Measurements from ENCODE around the gene OXCT1.
"Not testable (repeated sequence)": the region's sequence is repeated elsewhere in the genome, so short reads cannot be mapped to it uniquely, and the experiment has no call there.

Gene OXCT1

DNA sequence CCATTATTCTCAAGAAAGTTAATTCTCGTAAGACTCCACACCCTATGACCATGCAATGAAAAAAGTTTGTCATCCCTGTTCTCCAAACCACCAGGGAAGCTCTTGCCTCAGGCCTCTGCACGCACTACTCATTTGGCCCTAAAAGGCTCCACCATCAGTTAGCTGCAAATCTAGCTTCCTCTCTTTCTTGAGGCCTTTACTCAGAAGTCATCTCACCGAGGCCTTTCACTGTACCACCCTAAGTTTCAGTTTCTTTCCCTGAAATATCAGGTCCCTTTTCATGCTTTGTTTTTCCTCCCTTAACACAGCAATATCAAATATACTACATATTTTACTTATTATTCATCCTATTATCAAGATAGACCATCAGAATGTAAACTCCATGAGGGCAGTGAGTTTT is 39.1 kb downstream of the OXCT1 start:
- DNase-seq (ENCODE audit: low read depth in 2 of 3, low spot score in 2 of 3), result no peak

DNA sequence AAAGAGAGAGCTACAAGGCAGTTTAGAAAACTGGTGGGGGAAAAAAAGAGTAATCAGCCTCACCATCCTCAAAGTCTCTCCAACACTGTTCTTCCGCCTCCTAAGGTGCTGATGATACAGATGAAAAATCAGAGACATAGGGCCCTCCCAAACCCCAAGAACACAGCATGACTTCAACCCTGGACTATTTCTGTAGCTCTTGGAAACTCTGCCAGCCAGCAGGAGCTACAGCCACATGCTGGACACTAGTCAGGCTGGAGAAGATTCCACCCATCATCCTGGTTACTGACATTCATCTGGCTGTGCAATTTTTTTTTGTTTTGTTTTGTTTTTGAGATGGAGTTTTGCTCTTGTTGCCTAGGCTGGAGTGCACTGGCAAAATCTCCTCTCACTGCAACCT is 42.4 kb downstream of the OXCT1 start:
- no peak for DNase-seq (ENCODE audit: low read depth in 2 of 3, low spot score in 2 of 3)

DNA sequence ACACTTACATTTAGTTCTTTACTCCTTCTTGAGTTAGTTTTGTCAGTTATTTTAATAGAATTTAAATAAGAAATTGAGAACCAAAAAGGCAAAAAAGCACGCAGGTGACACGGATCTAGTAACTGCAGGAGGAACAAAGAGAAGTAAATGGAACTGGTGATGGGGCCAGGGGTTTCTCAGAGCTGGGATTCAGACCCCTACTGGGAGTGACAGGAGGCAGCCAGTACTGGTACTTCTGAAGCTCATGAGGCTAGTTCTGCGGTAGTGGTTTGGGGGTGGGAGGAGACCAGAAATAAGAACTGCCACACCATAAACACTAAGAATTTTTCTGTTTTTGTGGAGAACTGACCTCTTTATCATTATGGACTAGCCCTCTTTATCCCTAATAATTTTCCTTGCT is 48.2 kb downstream of the OXCT1 start:
- DNase-seq (ENCODE audit: low read depth in 2 of 3, low spot score in 2 of 3), result no peak

DNA sequence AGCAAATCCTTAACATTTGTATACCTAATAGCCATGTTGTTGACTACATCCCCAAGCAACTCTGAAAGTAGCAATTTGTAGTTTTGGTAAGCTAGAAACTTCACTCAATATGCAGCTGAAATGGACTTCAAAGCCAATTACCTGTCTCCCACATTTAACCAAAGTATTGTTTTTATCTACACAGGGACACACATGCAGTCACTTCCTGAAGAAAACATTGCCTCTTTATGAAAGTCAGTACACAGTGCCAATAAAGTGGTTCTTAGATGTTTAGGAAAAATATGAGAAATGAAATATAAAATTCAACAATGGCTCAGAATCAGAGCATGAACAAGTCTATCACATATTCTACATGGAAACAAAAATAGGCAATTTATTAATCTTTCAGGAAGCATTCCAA is 49.2 kb downstream of the OXCT1 start:
- no peak for DNase-seq (ENCODE audit: low read depth in 2 of 3, low spot score in 2 of 3)

DNA sequence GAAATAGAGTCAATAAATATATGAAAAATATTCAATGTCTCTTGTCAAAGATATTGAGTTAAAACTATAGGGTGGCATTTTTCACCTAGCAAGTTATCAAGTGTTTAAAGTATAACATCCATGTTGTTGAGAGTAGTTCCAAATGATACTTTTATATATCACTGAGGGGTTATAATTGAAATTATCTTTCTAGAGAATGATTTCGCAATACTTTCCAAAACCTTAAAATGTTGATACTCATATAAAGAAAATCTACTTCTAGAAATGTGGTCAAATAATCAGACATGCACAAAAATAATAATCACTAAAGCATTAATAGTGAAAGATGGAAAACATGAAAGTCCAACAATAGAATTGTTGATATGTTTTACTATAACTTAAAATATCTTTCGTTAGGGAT is 50.1 kb downstream of the OXCT1 start:
- no peak for DNase-seq (ENCODE audit: low read depth in 2 of 3, low spot score in 2 of 3)

DNA sequence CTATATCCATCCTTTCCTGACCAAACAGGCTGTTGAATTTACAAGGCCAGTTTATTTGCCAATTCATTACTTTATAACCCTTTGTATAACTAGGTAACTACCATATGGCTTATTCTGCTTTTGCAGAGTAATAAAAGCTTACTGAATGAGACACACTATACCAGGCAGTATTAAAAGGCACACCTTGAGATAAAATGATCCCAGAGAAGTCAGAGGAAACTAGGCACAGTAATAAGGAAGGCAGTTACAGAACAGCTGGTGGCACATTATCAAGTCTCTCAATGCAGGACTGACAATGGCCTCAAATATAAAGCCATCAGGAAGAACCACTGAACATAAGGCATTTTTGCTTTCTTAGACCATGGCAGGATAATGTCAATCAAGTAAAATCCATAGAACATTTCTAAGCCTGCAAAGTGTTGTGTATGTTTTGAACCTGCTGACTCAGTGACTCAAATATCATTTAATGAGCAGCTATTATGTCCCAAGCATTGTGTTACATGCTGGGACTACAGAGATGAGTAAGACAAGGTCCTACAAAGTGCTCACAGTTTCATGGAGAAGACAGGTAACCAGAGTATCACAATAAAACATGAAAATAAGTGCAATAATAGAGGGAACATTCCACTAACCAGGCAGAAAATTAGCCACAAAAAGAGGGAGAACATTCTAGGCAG is 52.5 kb downstream of the OXCT1 start:
- no peak for DNase-seq (ENCODE audit: low read depth in 2 of 3, low spot score in 2 of 3)

DNA sequence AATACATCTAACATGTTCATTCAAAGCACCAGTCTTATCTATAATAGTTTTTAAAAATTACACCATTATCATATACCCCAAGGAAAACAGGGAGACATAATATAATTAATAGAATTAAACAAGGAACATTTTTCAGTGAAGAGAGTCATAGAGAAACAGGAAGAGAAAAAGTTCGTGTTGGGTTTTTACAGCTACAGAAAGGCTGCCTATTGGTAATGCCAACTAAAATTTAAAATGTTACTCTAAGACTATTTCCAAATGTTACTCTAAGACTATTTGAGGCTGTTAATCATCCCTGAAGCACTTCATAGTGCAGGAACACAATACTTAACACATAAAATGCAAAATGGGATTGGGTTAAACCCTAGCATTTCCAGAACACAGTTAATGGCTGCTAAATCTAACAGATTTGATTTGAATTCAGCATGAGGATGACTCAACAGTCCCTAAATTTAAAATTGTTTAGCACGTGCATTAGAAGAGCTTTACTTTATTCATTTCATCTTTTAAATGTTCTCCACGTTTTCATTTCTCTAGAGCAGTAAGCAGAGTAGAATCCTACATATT is 54.5 kb downstream of the OXCT1 start:
- no peak for DNase-seq (ENCODE audit: low read depth in 2 of 3, low spot score in 2 of 3)

DNA sequence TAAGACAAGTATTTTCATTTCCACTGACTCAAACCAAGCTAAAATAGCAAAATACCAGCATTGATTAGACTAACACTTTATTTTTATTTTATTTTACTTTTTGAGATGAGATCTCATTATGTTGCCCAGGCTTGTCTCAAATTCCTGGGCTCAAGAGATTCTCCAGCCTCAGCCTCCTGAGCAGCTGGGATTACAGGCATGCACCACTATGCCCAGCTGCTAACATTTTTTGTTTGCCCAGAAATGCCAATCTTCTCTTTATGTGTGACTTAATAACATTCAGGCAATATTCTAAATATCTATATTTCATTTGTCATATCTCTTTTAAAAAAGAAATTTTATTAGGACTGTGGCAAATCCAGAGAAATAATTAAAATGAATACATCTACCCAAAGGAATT is 55.0 kb downstream of the OXCT1 start:
- no peak for DNase-seq (ENCODE audit: low read depth in 2 of 3, low spot score in 2 of 3)

DNA sequence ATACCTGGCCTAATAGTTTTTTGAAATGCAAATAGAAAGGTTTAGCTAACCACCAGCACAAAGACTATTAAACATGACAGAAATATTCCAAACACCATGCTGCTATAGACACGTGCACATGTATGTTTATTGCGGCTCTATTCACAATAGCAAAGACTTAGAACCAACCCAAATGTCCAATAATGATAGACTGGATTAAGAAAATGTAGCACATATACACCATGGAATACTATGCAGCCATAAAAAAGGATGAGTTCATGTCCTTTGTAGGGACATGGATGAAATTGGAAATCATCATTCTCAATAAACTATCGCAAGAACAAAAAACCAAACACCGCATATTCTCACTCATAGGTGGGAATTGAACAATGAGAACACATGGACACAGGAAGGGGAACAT is 55.9 kb downstream of the OXCT1 start:
- DNase-seq (ENCODE audit: low read depth in 2 of 3, low spot score in 2 of 3), result not testable (repeated sequence)

DNA sequence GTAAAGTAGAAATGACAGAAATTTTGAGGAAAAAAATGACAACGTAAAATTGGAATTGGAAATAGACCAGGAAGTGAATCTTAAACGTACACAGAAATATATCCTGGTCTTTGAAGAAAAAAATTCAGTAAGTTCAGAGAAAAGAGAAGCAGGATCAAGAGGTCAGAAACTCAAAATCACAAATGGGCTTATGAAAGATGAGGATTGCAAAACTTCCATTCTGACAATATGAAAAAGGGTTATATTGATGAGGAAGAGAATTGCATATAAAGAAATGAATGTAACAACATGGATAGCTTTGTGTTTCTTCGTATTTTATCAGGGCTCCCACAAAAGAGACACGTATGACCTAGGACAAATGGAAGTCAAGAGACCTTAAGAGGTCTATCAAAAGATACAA is 58.1 kb downstream of the OXCT1 start:
- DNase-seq (ENCODE audit: low read depth in 2 of 3, low spot score in 2 of 3), result no peak

DNA sequence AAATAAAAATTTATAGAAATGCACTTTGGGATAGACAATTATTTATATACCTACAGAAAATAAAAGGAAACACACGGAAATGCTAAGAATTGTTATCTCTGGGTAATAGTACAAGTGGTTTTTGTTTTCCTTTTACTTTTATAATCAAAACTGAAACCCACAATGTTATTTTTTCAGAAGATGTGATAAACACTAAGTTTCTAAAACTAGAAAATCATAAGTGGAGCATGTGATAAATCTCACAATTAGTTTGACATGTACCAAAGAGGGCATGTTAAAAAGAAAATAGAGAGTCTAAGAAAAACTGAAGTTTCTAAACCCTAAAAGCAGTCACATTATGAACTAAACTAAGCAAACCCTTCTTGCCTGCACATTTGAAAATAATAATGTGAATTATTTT is 61.1 kb downstream of the OXCT1 start:
- no peak for DNase-seq (ENCODE audit: low read depth in 2 of 3, low spot score in 2 of 3)

DNA sequence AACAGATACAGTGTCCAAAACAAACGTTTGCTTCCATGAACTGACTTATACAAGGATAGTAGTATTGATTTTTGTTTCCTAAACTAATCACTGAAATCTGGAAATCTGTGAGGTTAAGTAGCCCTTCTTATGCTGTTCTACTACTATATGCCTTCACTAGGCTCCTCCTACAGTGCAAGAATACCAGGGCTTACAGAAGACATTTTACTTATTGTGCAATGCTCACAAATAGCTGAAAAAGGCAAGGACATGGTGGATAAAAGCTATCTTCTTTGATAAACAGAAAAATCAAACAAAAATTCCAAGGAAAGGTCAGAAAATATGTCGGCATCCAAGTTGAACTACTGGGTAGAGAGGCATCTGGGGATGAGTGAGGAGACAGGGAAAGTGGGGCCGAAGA is 61.9 kb downstream of the OXCT1 start:
- DNase-seq (ENCODE audit: low read depth in 2 of 3, low spot score in 2 of 3), result no peak

DNA sequence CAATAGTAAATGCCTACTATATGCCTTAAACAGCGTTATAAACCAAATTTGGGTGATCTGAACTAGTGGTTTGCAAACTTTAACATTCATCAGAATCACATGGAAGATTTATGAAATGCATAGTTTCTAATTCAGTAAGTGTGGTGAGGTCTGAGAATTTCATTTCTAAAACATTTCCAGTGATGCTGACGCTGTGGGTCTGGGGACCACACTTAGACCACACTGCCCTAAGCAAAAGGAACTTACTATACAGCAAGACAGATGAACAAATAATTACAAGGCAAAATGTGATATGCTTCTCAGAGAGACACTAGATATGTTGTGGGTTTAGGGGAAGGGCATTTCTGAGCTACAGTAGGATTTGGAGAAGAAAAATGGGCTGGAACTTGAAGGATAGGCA is 72.6 kb downstream of the OXCT1 start:
- no peak for DNase-seq (ENCODE audit: low read depth in 2 of 3, low spot score in 2 of 3)

DNA sequence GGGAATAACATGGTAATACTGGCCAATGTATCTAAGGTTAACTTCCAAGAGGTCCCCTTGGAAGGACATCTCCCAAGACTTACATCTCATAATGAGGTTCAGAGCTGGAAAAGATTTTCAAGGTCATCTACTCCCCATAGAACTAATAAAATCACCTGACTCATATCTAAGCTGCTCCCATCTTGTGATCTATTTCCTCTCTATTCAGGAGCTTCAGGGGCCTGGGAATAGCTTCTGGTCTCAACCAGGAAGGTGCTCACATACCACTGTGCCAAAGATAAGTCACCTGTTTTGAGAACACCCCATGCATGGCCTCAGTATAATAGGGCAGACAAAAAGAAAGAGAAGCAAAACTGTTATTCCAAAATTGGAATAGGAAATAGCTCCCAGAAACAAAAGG is 74.2 kb downstream of the OXCT1 start:
- DNase-seq (ENCODE audit: low read depth in 2 of 3, low spot score in 2 of 3), result no peak

DNA sequence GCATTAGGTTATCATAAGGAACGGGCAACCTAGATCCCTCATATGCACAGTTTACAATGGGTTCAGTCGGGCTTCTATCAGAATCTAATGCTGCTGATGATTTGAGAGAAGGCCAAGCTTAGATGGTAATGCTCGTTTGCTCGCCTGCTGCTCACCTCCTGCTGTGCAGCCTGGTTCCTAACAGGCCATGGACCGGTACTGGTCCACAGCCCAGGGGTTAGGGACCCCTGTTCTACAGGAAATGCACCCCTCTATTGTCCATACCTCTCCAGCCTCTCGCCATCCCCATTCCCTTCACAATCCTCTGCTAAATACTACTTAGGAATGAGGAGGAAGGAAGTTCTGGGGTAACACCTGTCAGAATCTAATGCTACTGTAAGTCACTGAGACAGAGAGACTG is 75.1 kb downstream of the OXCT1 start:
- DNase-seq (ENCODE audit: low read depth in 2 of 3, low spot score in 2 of 3), result no peak

DNA sequence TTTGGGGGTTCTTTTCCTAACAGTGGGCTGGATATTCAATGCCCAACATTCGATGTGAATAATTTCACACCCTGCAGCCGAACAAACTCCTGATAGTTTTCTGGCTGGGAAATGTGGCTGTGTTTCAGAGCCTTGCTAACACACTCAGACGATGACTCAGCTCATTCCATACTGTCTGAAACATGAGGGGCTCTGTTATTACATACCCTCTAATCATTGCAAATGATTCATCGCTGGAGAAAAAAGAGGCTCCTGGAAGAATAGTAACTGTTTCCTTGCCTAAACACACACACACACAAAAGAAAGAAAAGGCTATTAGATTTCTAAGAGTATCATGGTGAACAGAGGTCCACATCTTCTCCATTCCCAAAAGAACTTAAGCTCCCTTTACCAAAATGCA is 75.8 kb downstream of the OXCT1 start:
- no peak for DNase-seq (ENCODE audit: low read depth in 2 of 3, low spot score in 2 of 3)

DNA sequence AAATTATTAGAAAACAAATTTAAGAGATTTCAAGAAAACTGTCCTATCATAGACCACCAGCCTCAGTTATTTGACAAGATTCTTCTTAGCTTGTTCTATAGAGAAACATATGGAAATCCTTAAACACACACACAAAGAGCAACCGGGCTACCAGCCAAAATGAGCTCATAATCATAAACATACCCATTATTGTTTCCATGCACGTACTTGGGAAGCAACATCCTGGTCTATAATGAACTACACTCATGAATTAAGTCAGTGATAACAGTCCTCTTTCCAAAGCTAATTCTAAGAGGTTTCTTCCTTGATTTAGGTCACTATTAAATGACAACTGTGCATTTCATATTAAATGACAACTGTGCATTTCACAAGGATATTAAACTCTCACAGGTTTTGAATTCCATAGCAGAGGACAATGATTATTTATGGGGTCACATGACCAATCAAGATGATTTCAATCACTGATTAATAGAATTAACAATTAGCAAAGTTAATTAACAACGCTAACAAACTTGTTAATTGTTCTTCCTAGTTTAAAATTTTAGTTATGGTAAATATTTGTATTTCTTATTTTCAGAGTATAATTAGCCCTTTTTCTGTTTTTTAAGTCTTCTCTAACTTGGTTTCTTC is 77.0 kb downstream of the OXCT1 start:
- DNase-seq (ENCODE audit: low read depth in 2 of 3, low spot score in 2 of 3), result no peak

DNA sequence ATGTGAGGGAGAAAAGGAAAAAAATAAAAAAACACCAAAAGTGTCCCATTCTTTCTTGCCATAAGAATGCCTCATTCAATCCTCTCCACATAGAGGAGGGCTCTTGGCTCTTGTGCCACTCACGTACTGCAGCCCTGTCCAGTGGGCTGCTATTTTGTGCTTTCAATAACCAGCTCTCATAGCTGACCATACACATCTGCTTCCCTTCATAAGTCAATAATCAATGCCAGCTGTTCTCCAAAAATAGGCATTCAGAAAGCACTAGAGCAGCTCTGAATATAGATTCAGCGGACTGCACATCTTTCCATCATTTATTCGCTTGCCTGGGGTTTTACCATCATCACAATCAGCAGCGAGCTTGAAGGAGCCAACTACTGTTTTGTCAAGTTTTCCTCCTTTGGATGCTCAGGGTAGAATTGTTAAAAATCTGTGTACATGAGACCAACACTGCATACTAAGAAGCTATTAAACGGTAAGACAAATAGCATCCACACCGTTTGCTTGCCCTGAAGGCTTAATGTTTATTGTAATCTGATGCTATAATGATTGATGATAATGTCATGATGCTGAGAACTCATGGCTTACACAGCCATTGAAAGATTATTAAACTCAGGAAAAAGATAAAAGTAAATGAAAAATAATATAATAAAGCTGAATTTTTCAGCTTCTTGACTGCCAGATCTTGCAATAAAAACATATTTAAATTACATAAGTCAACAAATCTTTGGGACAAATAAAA is 80.0 kb downstream of the OXCT1 start:
- DNase-seq (ENCODE audit: low read depth in 2 of 3, low spot score in 2 of 3), result no peak

DNA sequence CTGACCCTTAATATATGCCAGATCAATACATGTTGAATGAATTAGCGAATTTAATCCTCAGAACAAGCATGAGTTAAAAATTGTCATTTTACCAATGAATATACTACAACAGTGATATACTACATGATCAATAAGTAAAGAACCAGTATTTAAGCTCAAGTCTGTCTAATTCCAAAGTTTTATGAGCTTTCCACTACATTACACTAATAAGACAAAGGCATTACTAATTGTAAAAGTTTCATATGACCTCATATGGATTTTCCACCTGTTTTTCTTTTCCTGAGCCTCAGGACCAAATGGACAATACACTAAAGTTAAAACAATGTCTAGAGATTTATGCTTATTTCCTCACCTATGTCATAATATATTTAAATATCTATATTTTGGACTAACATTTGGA is 80.8 kb downstream of the OXCT1 start:
- no peak for DNase-seq (ENCODE audit: low read depth in 2 of 3, low spot score in 2 of 3)

DNA sequence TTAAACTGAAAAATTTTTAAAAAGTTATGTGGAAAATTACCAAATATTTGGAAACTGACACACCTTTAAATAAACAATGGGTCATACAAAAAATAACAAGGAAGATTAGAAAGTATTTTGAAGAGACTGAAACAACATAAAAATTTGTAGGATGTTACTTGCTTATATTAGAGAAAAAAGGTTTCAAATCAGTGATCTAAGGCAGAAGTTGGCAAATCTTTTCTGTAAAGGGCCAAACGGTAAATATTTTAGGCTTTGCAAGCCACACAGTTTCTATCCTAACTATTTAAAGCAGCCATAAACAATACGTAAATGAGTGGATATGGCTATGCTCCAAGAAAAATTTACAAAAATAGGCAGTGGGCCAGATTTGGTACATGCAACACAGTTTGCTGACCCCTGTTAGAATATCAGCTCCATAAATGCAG is 81.3 kb downstream of the OXCT1 start:
- no peak for DNase-seq (ENCODE audit: low read depth in 2 of 3, low spot score in 2 of 3)

DNA sequence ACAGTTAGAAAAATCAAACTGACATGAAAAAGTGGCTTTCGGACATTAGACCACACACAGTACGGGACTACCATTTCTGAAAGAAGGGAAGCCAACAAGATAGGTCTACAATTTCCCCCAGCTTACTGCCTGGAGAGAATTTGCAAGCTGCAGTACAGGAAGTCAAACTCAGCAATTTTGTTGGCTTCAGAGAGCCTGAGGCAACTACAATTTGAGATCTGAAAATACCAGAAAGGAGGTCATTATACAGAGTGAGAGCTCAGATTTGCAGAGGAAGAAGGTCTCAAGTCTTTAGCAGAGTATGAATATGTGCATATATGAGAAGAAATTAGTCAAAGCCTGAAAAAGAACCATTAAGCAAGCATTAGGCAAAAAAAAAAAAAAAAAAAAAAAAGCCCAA is 83.0 kb downstream of the OXCT1 start:
- no peak for DNase-seq (ENCODE audit: low read depth in 2 of 3, low spot score in 2 of 3)

DNA sequence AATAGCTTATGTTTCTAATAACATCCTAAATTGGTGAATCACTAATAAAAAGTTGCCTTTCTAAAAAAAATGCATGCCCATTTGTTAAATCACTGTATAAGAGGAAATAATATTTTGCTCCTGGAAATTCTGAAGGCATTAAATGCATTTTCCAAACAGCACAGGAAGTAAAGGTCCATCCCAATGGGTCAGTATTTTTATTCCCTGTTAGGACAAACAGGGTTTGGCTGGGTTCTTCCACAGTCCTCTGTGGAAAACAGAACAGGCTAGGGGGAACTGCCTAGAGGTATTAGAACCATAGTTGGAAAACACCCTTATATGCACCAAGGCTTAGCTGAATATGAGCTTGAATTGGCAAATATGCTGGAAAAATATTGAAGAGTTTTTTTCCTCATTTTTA is 85.2 kb downstream of the OXCT1 start:
- no peak for DNase-seq (ENCODE audit: low read depth in 2 of 3, low spot score in 2 of 3)

Data from activated CD8-positive, alpha-beta memory T cell treated with anti-CD3 and anti-CD28 coated beads for 48 hours (primary cell).